ENCODE measurements around the gene PIP4K2A.

The PIP4K2A gene

DNA sequence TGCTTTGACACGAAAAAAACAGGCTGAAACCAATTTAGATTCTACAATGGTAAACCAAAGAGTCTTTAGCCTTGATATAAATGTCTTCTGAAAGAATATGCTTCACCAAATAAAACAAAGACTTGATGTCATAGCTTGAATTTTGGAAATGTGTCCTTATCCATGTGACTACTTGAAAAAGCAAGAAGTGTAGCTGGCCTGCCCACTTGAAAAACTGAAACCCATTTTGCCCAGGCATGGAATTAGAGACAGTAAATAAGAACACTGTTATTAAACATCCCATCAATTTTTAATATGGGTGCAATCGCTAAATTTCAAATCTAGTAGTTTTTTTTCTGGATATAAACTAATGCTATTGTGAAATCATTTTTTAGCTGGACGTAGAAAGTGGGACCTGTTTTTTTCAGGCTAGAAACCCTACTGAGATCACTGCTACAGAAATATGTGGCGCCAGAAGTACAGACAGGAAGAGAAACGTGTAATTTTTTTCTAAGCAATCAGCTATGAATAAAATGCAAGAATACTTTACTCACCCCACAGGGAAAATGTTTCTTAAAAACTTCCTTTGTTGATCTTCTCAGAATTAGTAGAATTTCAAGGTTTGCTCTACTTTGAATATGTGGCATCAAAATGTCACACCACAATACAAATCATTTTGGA, 56.7 kb downstream of the PIP4K2A start:
- TF ChIP-seq ZFX (IDR thresholded peaks at IDR 0.05; ENCODE audit: borderline replicate concordance) = no peak
- TF ChIP-seq CTCF (IDR thresholded peaks at IDR 0.05) = no peak
- H3K27ac ChIP-seq = no peak overlapping the region

GRCh38 chr10:22657024-22657423, 57.4 kb downstream of the PIP4K2A start:
- no peak for TF ChIP-seq CTCF (IDR thresholded peaks at IDR 0.05)
- TF ChIP-seq ZFX (IDR thresholded peaks at IDR 0.05; ENCODE audit: borderline replicate concordance) = no peak
- H3K27ac ChIP-seq = no peak overlapping the region

DNA sequence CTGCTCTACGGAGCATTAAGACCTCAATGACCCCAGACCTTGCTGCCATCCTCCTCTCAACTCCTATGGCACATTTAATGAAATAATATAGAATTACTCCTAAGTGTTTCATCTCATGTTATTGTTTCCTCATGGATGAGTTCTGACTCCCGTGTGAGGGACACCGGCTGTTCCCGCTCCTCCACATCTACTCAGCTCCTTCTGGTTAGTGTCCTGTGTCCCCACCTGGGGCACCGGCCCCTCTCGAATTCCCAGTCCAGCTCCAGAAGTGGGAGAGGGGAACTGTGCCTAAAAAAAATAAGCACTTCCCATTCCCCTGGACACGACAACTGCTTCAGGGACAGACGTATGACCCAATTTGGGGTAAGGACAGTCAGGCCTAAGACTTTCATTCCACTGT, 58.3 kb downstream of the PIP4K2A start:
- TF ChIP-seq ZFX (IDR thresholded peaks at IDR 0.05; ENCODE audit: borderline replicate concordance) = no peak
- no peak for TF ChIP-seq CTCF (IDR thresholded peaks at IDR 0.05)
- no peak overlapping the region for H3K27ac ChIP-seq

DNA sequence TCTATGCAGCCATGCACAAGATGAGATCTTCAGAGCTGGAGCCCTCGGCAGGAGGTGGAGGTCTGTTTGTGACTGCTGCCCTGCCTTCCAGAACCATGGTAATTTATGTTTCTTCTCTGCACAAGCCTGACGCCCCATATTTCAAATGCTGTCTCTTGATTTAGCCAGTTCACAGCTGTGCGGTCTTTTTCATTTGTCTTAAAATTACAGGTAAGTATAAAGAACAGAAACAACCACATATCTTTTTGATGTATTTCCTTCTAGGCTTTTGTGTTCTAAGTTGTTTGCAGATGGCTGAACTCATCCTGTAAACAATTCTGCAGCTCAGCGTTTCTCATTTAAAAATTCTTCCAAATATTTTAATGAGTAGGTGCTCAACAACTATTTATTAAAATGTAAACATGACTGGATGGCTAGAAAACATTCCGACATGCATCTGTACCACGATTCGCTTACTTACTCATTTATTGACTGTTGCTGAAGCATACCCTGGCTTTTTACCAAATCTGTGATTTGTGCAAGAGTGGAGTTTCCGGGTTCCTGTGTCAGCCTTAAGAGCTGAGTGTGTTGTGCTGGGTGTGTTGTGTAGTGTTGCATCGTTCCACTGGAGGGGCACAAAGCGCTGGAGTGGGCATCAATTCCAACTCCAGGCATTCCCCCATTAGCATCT, 58.9 kb downstream of the PIP4K2A start:
- H3K27ac ChIP-seq = no peak overlapping the region
- TF ChIP-seq CTCF (IDR thresholded peaks at IDR 0.05) = no peak
- TF ChIP-seq ZFX (IDR thresholded peaks at IDR 0.05; ENCODE audit: borderline replicate concordance) = no peak

DNA sequence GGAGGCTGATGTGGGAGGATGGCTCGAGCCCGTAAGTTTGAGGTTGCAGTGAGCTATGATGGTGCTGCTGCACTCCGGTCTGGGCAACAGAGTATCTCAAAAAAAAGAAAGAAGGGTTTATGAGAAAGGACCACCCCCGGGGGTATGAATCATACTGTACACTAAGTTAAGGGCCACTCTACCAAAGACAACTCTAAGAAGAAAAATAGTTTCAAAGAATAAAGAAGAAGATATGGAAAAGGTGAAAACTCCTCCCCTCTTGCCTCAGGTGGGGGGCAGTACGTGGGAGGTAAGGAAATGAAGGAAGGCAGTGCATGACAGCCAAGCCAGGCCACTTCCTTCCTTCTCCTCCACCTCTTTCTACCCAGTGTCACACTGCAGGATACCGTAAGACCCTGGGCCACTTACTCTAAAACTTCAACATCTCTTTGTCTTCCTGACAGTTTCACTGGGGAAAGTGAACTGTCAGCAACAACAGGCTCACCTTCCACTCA, 61.3 kb downstream of the PIP4K2A start:
- no peak overlapping the region for H3K27ac ChIP-seq

DNA sequence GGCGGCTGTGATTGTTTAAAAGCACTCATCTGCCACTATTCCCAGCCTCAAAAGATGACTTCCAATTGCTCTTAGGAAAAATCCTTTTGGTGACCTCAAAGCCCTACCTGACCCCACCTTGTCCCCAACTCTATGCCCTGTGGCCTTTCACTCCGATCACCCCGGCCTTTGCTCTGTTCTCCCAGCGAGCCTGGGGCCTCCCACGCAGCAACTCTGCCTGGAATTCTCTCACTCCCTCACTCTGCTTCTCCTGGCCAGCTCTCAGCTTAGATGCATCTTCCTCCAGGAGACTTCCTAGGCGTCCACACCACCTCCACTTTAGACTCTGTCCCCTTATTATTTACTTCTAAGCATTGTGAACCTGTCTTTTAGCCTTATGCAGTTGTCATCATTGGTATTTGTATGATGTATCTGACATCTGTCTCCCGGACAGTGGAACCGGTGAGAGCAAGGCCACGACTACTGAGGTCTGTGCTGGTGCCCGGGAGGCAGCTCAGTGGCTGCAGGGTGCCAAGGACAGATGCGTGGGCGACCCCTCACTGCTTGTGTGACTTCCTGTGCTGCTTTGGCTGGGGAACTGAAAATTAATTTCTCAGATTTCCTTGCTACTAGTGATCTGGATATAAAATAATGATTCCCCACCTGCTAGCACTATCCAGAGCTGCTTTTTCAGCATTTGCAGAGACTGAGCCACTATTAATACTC, 63.0 kb downstream of the PIP4K2A start:
- no peak overlapping the region for H3K27ac ChIP-seq
- no peak for TF ChIP-seq ZFX (IDR thresholded peaks at IDR 0.05; ENCODE audit: borderline replicate concordance)
- TF ChIP-seq CTCF (IDR thresholded peaks at IDR 0.05) = no peak

More for the DNA sequence above, 61.3 kb downstream of the PIP4K2A start:
- TF ChIP-seq CTCF (IDR thresholded peaks at IDR 0.05) = no peak
- TF ChIP-seq ZFX (IDR thresholded peaks at IDR 0.05; ENCODE audit: borderline replicate concordance) = no peak

GRCh38 chr10:22649994-22650393, 64.4 kb downstream of the PIP4K2A start:
- no peak overlapping the region for H3K27ac ChIP-seq
- TF ChIP-seq ZFX (IDR thresholded peaks at IDR 0.05; ENCODE audit: borderline replicate concordance) (no peak), CTCF (IDR thresholded peaks at IDR 0.05) (no peak)

Data from 22Rv1 (cell line).